GM12864 (cell line): ENCODE measurements around the gene ADIPOR2.
"Not testable (repeated sequence)": the region's sequence is repeated elsewhere in the genome, so short reads cannot be mapped to it uniquely, and the experiment has no call there.

Source experiments
- DNase-seq: peaks from one replicate; pipeline ENCODE4 v3.0.0-alpha.2; 2011; ENCODE audit warnings: low read depth
- H3K4me3 ChIP-seq: 2 replicates; pipeline ENCODE4 v1.5.1; 2011; ENCODE audit warnings: mild to moderate bottlenecking, low read depth, low read length, control low read depth
- TF ChIP-seq, protein P1 (sequence below): IDR thresholded peaks from 2 replicates; pipeline ENCODE4 v1.5.1; 2011; ENCODE audit warnings: low read depth, mild to moderate bottlenecking, moderate library complexity, low read length, control low read depth, inconsistent platforms; ENCODE audit errors: missing control alignments

ADIPOR2 gene

DNA sequence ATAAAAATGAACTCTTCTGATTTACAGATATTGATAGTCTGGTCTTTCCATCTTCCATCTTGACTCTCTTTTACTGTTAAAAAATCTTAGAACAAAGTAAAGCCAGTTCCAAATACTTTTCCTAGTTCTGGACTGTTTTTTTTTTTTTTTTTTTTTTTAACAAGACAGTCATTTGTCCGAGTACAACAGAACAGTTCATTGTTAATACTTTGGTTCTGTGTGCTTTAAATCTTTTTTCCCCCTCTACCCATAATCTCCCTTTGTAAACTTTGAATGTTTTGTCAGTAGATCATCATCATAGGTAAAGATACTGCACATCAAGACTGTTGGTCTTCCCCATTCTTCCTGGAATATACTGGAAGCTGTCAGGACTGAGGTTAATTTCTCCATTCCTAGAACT, 38.0 kb downstream of the ADIPOR2 start:
- TF ChIP-seq, protein P1, sequence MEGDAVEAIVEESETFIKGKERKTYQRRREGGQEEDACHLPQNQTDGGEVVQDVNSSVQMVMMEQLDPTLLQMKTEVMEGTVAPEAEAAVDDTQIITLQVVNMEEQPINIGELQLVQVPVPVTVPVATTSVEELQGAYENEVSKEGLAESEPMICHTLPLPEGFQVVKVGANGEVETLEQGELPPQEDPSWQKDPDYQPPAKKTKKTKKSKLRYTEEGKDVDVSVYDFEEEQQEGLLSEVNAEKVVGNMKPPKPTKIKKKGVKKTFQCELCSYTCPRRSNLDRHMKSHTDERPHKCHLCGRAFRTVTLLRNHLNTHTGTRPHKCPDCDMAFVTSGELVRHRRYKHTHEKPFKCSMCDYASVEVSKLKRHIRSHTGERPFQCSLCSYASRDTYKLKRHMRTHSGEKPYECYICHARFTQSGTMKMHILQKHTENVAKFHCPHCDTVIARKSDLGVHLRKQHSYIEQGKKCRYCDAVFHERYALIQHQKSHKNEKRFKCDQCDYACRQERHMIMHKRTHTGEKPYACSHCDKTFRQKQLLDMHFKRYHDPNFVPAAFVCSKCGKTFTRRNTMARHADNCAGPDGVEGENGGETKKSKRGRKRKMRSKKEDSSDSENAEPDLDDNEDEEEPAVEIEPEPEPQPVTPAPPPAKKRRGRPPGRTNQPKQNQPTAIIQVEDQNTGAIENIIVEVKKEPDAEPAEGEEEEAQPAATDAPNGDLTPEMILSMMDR = no peak
- DNase-seq = no peak
- no peak overlapping the region for H3K4me3 ChIP-seq

DNA sequence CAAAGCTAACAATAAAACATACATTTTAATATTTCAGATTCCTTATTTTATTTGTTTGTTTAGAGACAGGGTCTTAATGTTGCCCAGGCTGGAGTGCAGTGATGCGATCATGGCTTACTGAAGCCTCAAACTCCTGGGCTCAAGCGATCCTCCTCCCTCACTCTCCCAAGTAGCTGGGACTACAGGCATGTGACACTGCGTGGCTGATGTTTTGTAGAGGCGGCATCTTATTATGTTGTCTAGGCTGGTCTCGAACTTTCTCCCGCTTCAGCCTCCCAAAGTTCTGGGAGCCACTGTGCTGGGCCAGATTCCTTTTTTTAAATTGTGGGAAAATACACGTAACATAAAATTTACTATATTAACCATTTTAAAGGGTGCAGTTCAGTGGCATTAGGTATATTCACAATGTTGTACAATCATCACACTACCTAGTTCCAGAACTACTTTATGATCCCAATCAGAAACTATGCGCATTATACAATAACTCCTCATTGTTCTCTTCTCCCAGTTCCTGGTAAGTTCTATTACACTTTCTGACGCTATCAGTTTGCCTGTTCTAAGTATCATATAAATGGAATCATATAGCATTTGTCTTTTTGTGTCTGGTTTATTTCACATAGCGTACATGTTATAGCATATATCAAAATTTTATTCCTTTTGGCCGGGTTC, 40.3 kb downstream of the ADIPOR2 start:
- no peak overlapping the region for H3K4me3 ChIP-seq
- TF ChIP-seq, protein P1 = no peak
- DNase-seq = no peak

DNA sequence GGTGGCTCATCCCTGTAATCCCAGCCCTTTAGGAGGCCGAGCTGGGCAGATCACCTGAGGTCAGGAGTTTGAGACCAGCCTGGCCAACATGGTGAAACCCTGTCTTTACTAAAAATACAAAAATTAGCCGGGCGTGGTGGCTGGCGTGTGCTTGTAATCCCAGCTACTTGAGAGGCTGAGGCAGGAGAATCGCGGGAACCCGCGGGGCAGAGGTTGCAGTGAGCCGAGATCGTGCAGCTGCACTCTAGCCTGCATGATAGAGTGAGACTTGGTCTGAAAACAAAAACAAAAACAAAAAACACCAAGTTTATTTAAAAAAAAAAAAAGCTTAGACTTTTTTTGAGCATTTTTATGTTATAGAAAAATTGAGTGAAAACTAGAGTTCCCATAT, 40.8 kb downstream of the ADIPOR2 start:
- H3K4me3 ChIP-seq, DNase-seq: not testable (repeated sequence)

DNA sequence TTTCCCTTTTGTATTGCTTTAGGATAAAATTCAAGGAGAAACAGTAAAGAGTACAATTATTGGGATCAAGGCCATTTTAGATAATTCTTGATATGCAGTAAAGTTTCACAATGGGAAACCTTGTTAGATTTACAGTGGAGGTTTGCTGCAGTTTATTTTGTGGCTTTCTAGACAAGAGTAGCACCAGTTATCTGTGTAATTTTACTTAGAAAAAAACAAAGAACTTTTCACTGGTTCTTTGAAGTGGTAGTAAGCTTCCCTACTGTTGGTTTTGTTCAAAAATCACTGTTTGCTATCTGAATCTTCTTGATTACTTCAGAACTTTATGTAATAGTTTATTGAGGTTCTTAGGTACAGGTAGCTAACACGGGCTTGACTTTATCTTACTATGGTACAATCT, 42.0 kb downstream of the ADIPOR2 start:
- no peak overlapping the region for H3K4me3 ChIP-seq
- TF ChIP-seq, protein P1 = no peak
- no peak for DNase-seq

DNA sequence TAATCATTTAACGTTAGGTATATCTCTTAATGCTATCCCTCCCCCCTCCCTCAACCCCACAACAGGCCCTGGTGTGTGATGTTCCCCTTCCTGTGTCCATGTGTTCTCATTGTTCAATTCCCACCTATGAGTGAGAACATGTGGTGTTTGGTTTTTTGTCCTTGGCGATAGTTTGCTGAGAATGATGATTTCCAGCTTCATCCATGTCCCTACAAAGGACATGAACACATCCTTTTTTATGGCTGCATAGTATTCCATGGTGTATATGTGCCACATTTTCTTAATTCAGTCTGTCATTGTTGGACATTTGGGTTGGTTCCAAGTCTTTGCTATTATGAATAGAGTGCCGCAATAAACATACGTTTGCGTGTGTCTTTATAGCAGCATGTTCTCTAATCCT, 42.8 kb downstream of the ADIPOR2 start:
- not testable (repeated sequence) for H3K4me3 ChIP-seq

DNA sequence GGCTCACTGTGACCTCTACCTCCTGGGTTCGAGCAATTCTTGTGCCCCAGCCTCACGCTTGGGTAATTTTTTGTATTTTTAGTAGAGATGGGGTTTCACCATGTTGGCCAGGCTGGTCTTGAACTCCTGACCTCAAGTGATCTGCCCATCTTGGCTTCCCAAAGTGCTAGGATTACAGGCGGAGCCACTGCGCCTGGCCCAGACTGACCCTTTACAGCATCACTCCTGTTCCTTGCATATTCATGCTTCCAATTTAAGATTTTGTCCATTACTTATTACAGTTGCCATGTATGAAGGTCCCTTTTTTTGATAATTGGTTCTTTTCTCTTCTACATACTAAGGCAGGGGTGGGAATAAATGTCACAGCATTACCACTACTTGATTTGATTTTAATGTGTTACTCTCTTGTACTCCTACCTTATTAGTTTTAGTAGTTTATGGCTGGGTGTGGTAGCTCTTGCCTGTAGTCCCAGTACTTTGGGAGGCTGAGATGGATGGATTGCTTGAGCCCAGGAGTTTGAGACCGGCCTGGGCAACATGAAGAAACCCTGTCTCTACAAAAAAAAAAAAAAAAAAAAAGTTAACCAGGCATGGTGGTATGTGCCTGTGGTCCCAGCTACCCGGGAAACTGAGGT, 46.9 kb downstream of the ADIPOR2 start:
- no peak for DNase-seq
- H3K4me3 ChIP-seq = no peak overlapping the region
- TF ChIP-seq, protein P1 = no peak

More for the DNA sequence above, 42.8 kb downstream of the ADIPOR2 start:
- DNase-seq = not testable (repeated sequence)

DNA sequence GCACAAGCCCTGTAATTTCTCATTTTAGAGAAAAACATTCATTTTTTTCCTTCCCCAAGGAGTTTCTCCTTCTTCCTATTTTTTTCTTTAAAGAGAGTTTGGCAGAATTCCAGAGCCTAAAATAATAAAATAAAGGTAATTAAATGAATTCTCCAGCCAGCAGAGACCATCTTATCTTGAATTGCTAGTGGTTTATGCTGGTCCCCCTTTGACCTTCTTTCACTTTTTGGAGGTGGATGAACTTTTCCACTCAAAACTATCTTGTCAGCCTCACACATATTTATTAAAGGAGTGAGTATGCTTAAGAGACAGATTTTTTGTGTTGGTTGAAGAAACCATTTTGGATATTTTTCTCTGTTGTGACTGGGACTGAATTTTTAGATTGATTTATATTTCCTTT, 47.6 kb downstream of the ADIPOR2 start:
- TF ChIP-seq, protein P1 = no peak
- H3K4me3 ChIP-seq = no peak overlapping the region
- no peak for DNase-seq

DNA sequence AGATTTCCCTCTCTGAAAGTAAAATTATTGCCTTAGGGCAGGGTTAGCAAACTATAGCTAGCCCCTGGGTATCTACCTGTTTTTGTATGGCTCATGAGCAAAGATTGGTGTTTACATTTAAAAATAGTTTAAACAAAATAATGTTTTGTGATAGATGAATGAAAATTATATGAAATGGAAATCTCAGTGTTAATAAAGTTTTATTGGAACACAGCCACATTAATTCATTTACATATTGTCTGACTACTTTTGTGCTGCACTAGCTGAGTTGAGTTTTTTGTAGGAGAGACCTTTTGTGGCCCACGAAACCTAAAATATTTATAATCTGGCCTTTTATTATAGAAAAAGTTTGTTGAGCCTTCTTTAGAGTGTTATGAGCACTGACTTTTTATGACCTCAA, 48.5 kb downstream of the ADIPOR2 start:
- TF ChIP-seq, protein P1 = no peak
- H3K4me3 ChIP-seq = no peak overlapping the region
- no peak for DNase-seq
